Heart right ventricle (tissue), 16 donors: ENCODE data around the gene EIF2A. TPM values are rescaled to one million over a fixed set of nuclear protein-coding genes. Genes with fewer than 3 reads are reported as not detected.
A peak's percentile ranks its signal among the peaks of the same experiment; 100 is the strongest.

Experiments
- ATAC-seq, 8 donors: fragments of 200-7000 bp; cut with Tn5 transposase; one replicate each; pipeline ENCODE4 v1.9.1; 2020; ENCODE audit warnings: mild to moderate bottlenecking in 8 of 8, moderate library complexity in 8 of 8, moderate number of reproducible peaks in 1 of 8
- DNase-seq, 2 donors: peaks; one replicate each; pipeline ENCODE4 v3.0.0-alpha.2; 2020
- H3K27ac ChIP-seq, 10 donors: fragments of 200-600 bp; sonication (generic) in 2 of 10; one replicate each; pipeline versions ENCODE4 v1.5.0 to v1.8.0; 2020 to 2022; ENCODE audit warnings: mild to moderate bottlenecking in 3 of 10
- H3K27me3 ChIP-seq, 7 donors: fragments of 200-600 bp; one replicate each; pipeline ENCODE4 v1.8.0; 2021 to 2022; ENCODE audit warnings: mild to moderate bottlenecking in 2 of 7
- H3K36me3 ChIP-seq, 9 donors: fragments of 200-600 bp; sonication (generic) in 1 of 9; one replicate each; pipeline versions ENCODE4 v1.5.0 to v1.8.0; 2020 to 2022; ENCODE audit warnings: mild to moderate bottlenecking in 2 of 9
- H3K4me1 ChIP-seq, 9 donors: fragments of 200-600 bp; sonication (generic) in 1 of 9; one replicate each; pipeline versions ENCODE4 v1.5.0 to v1.8.0; 2020 to 2022; ENCODE audit warnings: mild to moderate bottlenecking in 4 of 9
- H3K4me3 ChIP-seq, 10 donors: fragments of 200-600 bp; sonication (generic) in 2 of 10; one replicate each; pipeline versions ENCODE4 v1.5.0 to v1.8.0; 2020 to 2022; ENCODE audit warnings: mild to moderate bottlenecking in 7 of 10, moderate library complexity in 2 of 10
- H3K9me3 ChIP-seq, 11 donors: fragments of 200-600 bp in 10 of 11; sonication (generic) in 2 of 11; one replicate each; pipeline versions ENCODE4 v1.5.0 to v1.8.0; 2013 to 2022; ENCODE audit warnings: mild to moderate bottlenecking in 2 of 11, control low read depth in 1 of 11, moderate library complexity in 1 of 11
- WGBS, 2 donors: extraction: QIAGEN DNeasy Blood & Tissue Kit; methylation state at CpG; one replicate each; pipeline ENCODE4 v1.1.7; 2013; ENCODE audit warnings: inconsistent platforms in 1 of 2; 5-methylcytosine and 5-hydroxymethylcytosine counted together
- intact Hi-C, 10 donors: fragments of 100-400 bp; cut with DNase I; formaldehyde crosslinking; loops; one replicate each; pipeline versions ENCODE4 v1.11.1 to v1.14.2; 2022
- polyA plus RNA-seq, 2 donors: library from polyadenylated mRNA; stranded (reverse); fragments of 200-250 nt; gene quantifications; one replicate each; pipeline ENCODE4 v1.2.3, GENCODE V29; 2013
- total RNA-seq, 10 donors: library from RNA; stranded (reverse); fragmentation: NEBNext Ultra II Directional in 3 of 10; extraction: Animal tissue kit (Norgen Biotek cat#: 25700) in 3 of 10; gene quantifications; one replicate each; pipeline versions ENCODE4 v1.2.1 to v1.2.4, GENCODE V29; 2021 to 2023
- TF ChIP-seq, protein P1 (sequence below), 9 donors: fragments of 200-600 bp; sonication (generic) in 2 of 9; IDR thresholded peaks; one replicate each; pipeline versions ENCODE4 v1.5.0 to v1.8.0; 2021 to 2022; ENCODE audit warnings: antibody characterized with exemption in 9 of 9, mild to moderate bottlenecking in 5 of 9, moderate library complexity in 1 of 9
- donor health status: Arrhythmogenic right ventricular cardiomyopathy.
- donor health status: ischemic (EF 13 %, LVEDD 7.1; RV severe dilation, severe dysfunction).
- donor health status: healthy with polysubstance abuse.
- donor health status: DM: no; HTN: yes; CAD: no.
- donor health status: DM: no; HTN: no; CAD: no.
- donor health status: ischemic (EF 25% LVEDD 6.9; RV normal size, moderate dysfunction).
- donor health status: ischemic (EF 25% LVEDD 5.7; RV mildly dilated, moderate dysfunction).
- donor health status: healthy.
- donor health status: DM: yes; HTN: yes; CAD: no.
- donor health status: Ischemic cardiomyopathy.
- donor health status: ischemic (EF 35%, LVEDD 5.7; RV mildly dilated, moderate dysfunction).
- donor health status: nonischemic (EF 11% LVEDD 7.7; RV severe dilation, severe dysfunction).
- donor health status: DM: yes; HTN: yes; CAD: no.
- donor health status: PGD.
- donor health status: ischemic (EF 29% LVEDD 5.4; RV normal size, mild dysfunction).
- donor health status: nonischemic (EF 23%, LVEDD 6.1; RV moderate dilation, normal function).

EIF2A gene
- total and polyA plus RNA-seq, 12 donors, result 45.8 to 86.5 (median 75.2) TPM

DNA sequence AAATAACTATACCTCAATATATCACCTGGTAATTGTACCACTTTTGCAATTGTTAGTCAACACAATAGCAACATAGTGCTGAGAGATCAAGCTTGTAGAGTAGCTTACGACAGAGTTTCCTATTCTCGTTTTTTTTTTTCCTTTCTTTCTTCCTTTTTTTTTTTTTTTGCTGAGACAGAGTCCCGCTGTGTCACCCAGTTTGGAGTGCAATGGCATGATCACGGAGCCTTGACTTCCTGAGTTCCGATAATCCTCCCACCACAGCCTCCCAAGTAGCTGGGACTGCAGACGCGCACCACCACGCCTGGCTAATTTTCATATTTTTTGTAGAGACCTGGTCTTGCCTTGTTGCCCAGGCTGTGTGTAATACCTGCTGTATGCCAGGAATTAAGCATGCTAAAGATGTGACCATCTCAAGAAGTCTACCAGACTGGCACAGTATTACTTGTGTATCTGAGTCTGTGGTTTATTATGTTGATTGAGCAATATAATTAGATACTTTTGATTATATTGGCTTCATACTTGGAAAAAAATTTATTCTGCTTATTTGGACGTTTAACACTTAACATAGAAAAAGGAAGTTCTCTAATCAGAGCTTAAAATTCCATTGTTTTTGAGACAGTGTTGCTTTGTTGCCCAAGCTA lies 59.5 kb downstream of the EIF2A start:
- Histone ChIP-seq H3K27me3 (no peaks in the 10 kb centered on the region), H3K27ac (peak overlapping the region in 5 of 10 donors; percentile 27 to 99 (median 96)), H3K4me3 (peak overlapping the region in 1 of 10 donors; percentile 10), H3K4me1 (peaks cover 0 to 75% (median 59%) of the 10 kb centered on the region in 9 donors), H3K36me3 (peaks cover 0 to 14% (median 0%) of the 10 kb centered on the region in 9 donors), H3K9me3 (no peaks in the 10 kb centered on the region)
- WGBS, 2 donors, result 73 to 80% methylated on average over 9 of the region's 9 CpGs
- TF ChIP-seq, protein P1, sequence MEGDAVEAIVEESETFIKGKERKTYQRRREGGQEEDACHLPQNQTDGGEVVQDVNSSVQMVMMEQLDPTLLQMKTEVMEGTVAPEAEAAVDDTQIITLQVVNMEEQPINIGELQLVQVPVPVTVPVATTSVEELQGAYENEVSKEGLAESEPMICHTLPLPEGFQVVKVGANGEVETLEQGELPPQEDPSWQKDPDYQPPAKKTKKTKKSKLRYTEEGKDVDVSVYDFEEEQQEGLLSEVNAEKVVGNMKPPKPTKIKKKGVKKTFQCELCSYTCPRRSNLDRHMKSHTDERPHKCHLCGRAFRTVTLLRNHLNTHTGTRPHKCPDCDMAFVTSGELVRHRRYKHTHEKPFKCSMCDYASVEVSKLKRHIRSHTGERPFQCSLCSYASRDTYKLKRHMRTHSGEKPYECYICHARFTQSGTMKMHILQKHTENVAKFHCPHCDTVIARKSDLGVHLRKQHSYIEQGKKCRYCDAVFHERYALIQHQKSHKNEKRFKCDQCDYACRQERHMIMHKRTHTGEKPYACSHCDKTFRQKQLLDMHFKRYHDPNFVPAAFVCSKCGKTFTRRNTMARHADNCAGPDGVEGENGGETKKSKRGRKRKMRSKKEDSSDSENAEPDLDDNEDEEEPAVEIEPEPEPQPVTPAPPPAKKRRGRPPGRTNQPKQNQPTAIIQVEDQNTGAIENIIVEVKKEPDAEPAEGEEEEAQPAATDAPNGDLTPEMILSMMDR (IDR thresholded peaks at IDR 0.05), result no peak
- ATAC-seq (no peak), DNase-seq (no peak)
- intact Hi-C loops, result loop anchor here in 5 of 10 donors (10.0 kb wide), 3 partner anchors 99 to 1611 kb away; partner anchors contain the start of genes ERICH6 (in 3 of the 5), SIAH2 (in 2 of the 5) and GYG1 (in 1 of the 5)

DNA sequence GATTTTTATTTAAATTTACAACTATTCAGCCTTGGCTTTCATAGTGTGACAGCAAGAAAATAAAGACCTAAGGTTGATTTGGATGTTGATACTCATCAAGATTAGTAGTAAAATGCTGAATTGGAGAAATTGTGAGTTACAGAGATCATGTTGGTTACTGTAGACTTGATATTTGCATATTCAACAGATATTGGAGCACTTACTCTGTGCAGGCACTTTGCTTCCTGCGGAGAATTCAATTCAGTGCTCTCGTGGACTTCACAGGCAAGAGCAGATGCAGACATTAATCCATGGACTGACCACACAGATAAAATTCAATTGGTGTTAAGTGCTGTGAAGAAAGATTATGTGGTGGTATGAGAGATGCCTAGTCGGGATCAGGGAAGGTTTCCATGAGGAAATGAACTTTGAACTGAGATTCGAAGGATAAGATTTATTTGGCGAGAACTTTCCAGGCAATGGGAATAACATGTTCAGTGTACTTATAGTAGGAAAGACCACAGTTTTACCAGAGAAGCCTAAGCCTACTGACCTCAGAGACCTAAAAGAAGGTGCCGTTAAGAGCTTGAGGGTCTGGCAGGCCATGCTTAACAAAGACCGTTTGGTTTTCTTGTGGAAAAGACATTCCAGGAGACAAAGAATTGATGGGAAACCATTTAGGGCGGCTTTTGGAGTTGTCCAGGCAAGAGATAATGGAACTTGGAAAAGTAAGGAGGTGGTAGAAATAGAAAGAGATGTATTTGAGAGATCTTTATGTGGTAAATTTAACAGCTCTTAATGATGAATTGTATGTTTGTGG lies 60.9 kb downstream of the EIF2A start:
- no peaks in the 10 kb centered on the region for H3K9me3 ChIP-seq
- ATAC-seq (no peak), DNase-seq (no peak)
- no peak overlapping the region for H3K4me3 ChIP-seq
- 70 to 73% methylated on average over 8 of the region's 8 CpGs for WGBS, 2 donors
- peaks cover 0 to 69% (median 59%) of the 10 kb centered on the region in 9 donors for H3K4me1 ChIP-seq
- peak overlapping the region in 1 of 10 donors; percentile 79 for H3K27ac ChIP-seq
- H3K36me3 ChIP-seq, result peaks cover 0 to 25% (median 7%) of the 10 kb centered on the region in 9 donors
- TF ChIP-seq, protein P1 (IDR thresholded peaks at IDR 0.05), result no peak
- H3K27me3 ChIP-seq, result no peaks in the 10 kb centered on the region
- intact Hi-C loops, result loop anchor here in 5 of 10 donors (10.0 kb wide), 3 partner anchors 97 to 1613 kb away; partner anchors contain the start of genes ERICH6 (in 3 of the 5), SIAH2 (in 2 of the 5) and GYG1 (in 1 of the 5)

DNA sequence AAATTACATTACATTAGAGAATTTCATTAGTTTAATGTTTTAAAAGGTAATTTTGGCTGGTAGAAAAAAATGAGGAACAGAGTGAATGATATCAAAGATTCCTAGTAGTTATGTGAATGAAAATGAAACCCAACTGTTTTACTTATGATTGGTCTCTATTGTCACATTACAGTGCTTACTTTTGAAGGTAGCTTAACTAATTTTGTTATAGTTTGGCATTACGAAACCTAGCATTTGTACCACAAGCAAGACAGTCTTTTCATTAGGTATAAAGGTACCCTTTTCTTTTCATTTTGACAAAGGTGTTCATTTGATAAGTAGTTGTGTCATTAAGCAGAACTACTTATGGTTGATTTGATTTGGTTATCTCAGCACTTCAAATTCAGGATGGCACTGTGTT lies 63.4 kb downstream of the EIF2A start:
- Histone ChIP-seq H3K9me3 (no peaks in the 10 kb centered on the region), H3K27ac (no peak overlapping the region), H3K36me3 (peaks cover 0 to 42% (median 7%) of the 10 kb centered on the region in 9 donors), H3K27me3 (no peaks in the 10 kb centered on the region), H3K4me1 (peaks cover 0 to 74% (median 57%) of the 10 kb centered on the region in 9 donors), H3K4me3 (no peak overlapping the region)
- ATAC-seq, result no peak
- intact Hi-C loops, result loop anchor here in 6 of 10 donors (10.0 kb wide), 3 partner anchors 95 to 1615 kb away; partner anchors contain the start of genes ERICH6 (in 4 of the 6), SIAH2 (in 2 of the 6) and GYG1 (in 1 of the 6)
- no peak for DNase-seq
- TF ChIP-seq, protein P1 (IDR thresholded peaks at IDR 0.05), result no peak
- 0% methylated on average over 1 of the region's 1 CpG for WGBS, 2 donors

DNA sequence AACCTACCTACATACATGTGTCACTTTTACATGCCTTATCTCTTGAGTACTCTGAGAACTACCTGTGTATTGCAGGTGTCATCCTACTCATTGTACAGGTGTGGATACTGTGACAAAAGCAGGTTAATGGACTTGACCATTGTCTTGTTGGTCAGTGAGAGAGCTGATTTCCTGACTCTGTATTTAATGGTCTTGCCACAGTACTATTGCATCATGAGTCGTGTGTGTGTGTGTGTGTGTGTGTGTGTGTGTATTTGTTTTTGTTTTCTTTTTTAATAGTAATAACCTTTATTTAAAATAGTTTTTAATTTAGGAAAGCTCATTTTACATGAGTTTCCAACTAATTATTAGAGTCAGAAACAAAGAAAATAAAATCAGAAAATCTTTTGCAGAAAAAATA lies 64.2 kb downstream of the EIF2A start:
- peak in 1 of 8 donors; percentile 35 for ATAC-seq
- 68 to 71% methylated on average over 1 of the region's 1 CpG for WGBS, 2 donors

More for the DNA sequence above, 64.2 kb downstream of the EIF2A start:
- TF ChIP-seq, protein P1 (IDR thresholded peaks at IDR 0.05), result no peak
- DNase-seq, result no peak
- Histone ChIP-seq H3K4me1 (peaks cover 0 to 66% (median 49%) of the 10 kb centered on the region in 9 donors), H3K36me3 (peaks cover 0 to 42% (median 7%) of the 10 kb centered on the region in 9 donors), H3K4me3 (no peak overlapping the region), H3K27ac (no peak overlapping the region), H3K9me3 (no peaks in the 10 kb centered on the region), H3K27me3 (no peaks in the 10 kb centered on the region)
- intact Hi-C loops, result loop anchor here in 1 of 10 donors (10.0 kb wide), 1 partner anchor 94 kb away; the partner anchor contains the start of gene ERICH6
